ENCODE results near the gene RIC8B.

DNA sequence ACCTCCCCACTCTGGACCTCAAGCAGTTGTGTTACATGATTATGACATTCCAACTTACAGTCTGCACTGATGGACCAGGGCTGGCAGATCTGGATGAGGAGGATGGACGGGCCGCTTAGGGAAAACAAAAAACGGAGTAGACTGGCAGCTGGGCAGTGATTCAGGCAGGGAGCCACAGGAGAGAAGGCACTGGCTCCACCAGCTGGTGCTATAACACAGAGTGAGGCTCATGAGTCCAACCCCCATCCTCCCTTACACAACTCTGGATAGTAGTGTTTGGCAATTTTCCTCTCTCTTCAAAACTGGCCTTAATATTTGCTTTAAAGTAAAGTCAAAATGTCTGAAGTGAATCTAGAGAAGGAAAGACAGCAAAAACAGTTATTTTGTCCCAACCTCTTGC is 9.7 kb upstream of the RIC8B start:
- TF ChIP-seq, protein P1, sequence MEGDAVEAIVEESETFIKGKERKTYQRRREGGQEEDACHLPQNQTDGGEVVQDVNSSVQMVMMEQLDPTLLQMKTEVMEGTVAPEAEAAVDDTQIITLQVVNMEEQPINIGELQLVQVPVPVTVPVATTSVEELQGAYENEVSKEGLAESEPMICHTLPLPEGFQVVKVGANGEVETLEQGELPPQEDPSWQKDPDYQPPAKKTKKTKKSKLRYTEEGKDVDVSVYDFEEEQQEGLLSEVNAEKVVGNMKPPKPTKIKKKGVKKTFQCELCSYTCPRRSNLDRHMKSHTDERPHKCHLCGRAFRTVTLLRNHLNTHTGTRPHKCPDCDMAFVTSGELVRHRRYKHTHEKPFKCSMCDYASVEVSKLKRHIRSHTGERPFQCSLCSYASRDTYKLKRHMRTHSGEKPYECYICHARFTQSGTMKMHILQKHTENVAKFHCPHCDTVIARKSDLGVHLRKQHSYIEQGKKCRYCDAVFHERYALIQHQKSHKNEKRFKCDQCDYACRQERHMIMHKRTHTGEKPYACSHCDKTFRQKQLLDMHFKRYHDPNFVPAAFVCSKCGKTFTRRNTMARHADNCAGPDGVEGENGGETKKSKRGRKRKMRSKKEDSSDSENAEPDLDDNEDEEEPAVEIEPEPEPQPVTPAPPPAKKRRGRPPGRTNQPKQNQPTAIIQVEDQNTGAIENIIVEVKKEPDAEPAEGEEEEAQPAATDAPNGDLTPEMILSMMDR (conservative IDR thresholded peaks at IDR 0.05; ENCODE audit: low read length): no peak
- TF ChIP-seq EZH2phosphoT487 (IDR thresholded peaks at IDR 0.05; ENCODE audit: borderline replicate concordance): no peak
